CD4-positive, alpha-beta T cell treated with Interleukin-15 for 4 hours (primary cell): ENCODE measurements around the gene LRRC49.

Experiments used
- DNase-seq: peaks from one replicate; pipeline ENCODE4 v3.0.0-alpha.2; 2020; ENCODE audit warnings: low spot score

LRRC49 gene

GRCh38 chr15:71092056-71092600, 199.5 kb downstream of the LRRC49 start:
- no peak for DNase-seq

- DNase-seq, result no peak
Measured at GRCh38 chr15:71093054-71094024, 200.7 kb downstream of the LRRC49 start.

GRCh38 chr15:71094137-71094536, 201.5 kb downstream of the LRRC49 start:
- DNase-seq, result no peak

DNA sequence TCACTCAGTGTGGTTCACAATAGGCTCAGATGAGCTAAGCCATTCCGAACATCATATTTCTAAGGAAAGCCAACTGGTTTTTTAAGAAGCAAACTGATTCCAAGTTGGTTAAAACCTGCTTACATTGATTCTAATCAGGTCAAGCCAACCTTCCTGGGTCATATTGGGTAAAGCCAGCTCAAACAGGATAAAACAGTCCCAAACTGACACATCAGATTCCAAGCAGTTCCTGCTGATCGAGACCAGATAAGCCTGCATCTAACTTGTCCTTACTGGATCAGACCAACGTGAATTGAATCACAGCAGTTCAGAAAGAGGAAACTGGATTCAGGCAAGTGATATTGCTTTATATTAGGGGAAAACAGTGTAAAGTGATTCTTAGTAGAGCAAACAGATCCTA, 204.1 kb downstream of the LRRC49 start:
- DNase-seq, result no peak

GRCh38 chr15:71097890-71098289, 205.3 kb downstream of the LRRC49 start:
- no peak for DNase-seq

GRCh38 chr15:71098920-71099319, 206.3 kb downstream of the LRRC49 start:
- DNase-seq, result no peak
